HG03342 (cell line): ENCODE data around the gene DDX42.
"Not testable (repeated sequence)": the region's sequence is repeated elsewhere in the genome, so short reads cannot be mapped to it uniquely, and the experiment has no call there.

Source experiments
- ATAC-seq: cut with Tn5 transposase; IDR thresholded peaks from one replicate; pipeline ENCODE4 v1.9.1; 2021; ENCODE audit warnings: mild to moderate bottlenecking, moderate library complexity; ENCODE audit not compliant: unreplicated experiment

Gene DDX42

DNA sequence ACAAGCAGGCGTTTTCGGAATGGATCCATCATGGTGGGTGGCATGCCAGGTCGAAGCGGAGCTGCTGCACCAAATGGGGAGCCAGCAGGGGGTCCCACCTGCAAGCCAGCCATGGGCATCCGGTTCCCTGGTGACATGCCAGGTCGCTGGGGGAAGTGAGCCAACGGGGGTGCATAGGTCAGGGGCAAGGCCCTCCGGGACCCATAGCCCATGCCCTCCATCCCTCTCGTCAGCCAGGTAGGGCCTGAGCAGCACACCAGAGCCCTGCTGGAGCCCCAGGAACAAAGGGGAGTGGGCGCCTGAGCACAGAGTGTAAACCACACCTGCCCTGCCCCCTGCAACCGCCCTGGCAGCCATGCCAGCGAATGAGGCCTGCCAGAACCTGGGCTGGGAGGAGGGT lies 63.5 kb downstream of the DDX42 start:
- no peak for ATAC-seq

DNA sequence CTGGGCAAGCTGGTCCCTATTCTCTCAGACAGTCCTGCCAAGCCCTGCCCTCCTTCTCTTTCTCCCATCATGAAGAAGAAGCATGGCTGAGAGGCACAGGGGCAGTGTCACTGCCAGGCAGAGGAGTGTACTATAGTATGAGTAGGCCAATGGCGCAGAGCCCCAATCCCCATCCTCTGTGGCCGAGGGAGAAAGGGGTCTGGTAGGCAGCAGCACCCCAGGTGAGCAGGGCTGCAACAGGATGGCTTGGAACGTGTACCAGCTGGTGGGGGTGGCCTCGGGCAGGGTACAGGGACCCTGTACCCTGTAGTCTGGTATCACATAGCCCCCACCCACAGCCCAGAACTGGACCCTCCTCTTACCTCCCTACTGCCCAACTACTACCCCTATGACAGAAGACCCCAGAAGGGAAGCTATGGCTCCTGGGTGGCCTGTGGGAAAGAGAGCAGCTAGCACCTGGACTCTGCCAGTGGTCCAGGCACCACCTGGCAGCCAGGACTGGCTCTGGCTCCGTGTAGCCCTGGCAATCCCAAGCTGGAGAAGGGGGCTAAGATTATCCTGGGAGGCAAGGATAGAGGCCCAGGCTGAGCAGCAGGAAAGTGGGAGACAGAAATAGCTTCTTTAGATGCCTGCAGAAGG lies 64.1 kb downstream of the DDX42 start:
- no peak for ATAC-seq

DNA sequence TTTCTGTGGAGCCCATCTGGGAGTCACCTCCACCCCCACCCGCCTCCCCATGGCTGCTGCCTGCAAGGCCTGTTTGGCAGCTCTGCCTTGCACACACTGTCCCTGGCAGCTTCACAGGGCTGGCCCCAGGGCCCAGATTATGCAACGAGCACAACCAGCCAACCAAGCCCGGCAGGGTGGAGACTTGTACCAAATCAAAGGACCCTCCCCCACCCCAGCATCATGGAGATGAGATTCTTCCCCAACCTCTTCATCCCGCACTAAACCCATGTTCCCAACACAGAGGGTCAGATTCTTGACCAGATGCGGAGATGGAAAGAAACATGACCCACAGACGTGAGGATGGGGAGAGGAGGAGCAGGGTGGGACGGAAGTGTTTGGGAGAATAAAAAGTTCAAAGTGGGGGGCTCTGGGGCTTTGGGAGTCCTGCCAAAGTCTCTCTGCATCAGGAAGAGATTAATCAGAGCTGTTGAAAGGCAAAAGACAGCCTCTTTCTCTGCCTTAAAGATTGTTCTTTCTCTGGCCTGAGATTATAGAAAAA lies 64.7 kb downstream of the DDX42 start:
- ATAC-seq = no peak

DNA sequence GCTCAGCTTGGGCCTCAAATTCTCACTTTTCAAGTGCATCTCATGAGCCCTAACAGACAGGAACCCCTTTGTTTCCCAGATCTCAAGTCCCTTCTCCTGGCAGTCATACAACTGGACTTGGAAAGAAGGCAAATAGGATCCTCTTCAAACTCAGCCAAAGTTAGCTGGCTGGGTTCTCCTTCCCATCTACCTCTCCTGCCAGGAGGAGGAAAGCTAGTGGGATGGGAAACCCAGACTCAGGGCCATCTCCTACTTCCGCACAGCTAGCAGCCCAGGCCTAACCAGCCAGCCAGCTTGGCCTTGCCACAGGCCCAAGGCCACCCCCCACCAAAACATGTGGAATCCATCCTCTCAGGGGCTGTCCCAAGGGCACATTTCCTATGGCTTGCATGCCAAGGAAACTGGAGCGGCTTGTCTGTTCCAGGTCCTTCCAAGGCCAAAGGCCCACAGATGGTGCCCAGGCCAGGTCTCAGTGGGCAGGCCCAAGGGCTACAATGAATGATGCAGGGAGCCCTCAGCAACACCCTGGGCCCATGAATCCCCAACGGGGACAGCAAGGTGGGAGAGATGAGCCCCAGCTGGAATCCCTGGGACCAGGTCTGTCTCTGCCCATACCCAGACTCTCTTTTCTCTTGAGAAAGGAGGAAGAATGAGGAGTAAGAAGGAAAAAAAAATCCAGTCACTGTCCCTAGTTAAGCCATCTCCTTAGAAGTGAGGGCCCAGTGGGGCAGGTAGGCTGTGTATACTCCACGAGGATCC lies 66.8 kb downstream of the DDX42 start:
- no peak for ATAC-seq

DNA sequence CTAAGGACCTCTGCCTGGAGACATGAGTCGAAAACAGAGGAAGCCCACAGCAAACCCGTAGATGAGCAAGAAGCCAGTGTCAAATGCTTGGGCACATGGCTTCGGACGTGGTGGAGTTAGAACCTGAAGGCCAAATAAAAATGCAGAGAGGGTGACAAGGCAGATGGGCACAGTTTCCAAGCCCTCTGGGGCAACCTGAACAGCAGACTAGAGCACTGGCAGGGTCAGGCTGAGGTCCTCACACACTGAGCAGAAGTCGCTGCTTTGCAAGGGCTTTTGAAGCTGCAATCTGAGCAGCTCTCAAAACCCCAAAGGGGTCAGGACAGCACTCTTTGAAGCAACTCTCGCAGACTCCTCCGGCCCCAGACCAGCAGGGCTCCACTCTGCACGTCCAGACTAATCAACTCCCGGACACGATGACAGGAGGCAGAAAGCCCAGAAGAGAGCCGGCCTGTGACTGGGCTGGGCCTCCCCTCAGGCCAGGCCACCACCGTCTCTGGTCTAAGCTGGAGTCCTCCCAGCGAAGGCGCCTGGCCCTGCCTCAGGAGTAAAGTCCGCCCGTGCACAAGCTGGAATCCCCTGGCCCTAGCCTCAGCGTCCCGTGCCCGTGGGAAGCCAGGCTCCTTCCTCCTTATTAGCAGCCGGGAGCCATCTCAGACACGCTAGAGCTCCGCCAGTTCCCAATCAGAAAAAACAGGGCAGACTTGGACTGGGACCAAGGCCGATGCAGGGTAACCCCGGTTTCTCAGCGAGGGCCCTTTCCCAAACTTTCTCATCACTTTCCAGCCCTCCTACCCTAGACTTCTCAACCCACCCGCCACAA lies 67.6 kb downstream of the DDX42 start:
- no peak for ATAC-seq

DNA sequence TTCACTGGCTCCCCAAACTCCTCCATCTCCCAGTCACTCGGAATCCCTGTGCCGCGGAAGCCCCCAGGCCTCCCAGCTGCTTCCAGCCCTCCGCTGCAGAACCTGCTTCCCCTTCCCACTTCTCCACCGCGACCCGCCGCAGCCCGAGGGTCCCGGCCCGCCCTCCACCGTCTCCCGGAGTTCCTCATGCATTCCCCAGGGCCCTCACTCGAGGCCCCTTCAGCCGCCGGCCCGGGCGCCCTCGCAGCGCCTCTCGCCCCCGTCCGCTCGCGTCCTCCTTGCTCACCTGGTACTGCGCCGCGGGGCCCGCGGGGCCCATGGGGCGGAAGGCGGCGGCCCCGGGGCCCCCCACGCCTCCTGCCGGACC lies 68.2 kb downstream of the DDX42 start:
- ATAC-seq = peak; percentile 28

DNA sequence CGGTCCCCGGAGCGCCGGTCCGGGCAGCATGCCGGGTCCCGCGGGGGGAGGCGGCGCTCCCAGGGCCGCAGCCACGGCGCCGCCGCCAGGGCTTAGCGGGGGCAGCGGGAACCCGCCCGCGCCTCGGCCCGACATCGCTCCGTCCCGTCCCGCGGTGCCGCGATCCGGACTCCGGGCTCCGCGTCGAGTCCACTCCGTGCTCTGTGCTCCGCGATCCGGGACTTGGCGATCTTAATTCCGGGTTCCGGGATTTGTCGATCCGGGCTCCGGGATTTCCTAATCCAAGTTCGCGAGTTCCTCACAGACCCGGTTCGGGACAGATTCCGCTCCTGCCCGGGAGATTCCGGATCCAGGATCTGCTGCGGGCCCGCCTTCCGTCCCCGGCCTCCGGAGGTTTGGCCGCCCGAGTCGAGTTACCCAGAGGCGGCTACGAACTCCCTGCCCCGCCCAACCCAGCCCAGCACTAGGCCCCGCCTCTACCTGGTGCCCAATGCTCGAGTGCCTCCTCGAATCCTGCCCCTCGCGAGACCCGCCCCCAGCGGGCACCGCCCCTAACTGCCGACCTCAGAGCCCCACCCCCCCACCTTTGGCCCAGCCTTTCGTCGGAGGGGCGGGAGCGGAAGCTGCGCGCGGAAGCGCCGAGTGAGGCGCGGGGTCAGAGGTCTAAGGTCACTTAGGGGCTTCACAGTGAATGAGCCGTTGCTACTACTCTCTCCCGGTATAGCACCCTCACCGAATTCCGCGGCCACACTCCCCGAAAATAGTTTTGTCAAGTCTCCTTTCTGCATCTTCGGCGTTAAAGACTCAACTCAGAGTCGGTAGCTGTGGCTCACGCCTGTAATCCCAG lies 68.8 kb downstream of the DDX42 start, which contains the start of gene SMARCD2:
TSS of gene SMARCD2 (minus strand) at position 146 of the 847 bp plus-strand sequence. CDS start at position 135, 11 bp downstream.
- peak; percentile 73 for ATAC-seq

DNA sequence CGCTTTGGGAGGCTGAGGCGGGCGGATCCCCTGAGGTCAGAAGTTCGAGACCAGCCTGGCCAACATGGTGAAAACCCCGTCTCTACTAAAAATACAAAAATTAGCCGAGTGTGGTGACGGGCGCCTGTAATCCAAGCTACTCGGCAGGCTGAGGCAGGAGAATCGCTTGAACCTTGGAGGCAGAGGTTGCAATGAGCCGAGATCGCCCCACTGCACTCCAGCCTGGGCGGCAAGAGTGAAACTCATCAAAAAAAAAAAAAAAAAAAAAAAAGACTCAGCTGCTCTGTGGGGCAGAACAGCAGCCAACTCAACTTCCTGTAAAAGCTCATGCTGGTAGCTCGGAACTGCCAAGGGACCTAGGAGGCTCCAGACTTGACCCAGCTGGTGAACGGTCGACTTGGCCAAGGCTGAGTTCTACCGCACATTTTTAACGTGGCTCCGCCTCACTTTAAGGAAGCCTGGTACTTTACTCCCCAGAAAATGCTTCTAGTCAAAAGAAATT lies 69.5 kb downstream of the DDX42 start:
- not testable (repeated sequence) for ATAC-seq

DNA sequence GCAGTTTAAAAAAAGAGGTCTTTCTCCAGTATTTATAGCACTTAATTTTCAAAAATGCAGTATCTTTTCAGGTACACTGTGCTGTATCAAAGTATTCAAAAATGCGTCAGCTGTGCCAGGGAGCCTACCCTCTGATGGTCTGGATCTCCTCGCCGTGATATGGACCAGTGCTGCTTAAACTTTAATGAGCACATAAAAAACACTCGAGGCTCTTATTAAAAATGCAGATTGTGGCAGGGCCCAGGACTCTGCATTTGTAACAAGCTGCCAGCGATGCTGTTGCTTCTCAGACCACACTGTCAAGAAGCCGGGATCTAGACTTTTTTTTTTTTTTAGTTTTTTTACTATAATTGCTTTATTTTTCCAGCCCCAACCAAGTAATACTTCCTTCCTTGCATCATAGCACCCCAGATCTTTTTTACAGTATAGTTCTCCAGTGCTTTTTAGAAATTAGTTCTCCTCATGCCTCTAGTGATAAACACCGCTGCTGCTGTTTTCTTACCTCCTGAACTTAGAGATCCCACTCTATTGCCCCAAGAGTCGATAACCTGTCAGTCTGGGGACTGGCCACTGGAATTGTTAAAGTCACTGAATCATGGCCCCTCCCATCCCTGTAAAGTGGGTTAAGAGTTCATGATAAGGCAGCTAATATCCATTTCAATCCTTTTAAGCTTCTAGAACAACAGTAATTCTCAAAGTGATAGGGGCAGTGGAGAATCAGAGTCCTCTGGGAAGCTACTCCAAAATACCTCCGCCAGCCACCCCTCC lies 70.1 kb downstream of the DDX42 start:
- ATAC-seq = no peak

DNA sequence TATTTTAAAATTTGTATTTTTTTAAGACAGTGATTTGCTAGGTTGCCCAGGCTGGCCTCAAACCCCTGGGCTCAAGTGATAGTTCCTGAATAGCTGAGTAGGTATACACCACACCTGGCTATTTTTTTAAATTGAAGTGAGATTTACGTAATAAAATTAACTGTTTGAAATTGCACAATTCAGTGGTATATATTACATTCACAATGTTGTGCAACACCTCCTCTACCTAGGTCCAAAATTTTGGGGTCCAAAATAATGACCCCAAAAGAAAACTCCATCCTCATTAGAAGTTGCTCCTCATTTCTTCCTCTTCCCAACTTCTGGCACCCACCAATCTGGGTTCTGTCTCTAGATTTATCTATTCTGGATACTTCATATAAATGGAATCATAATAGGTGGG lies 71.5 kb downstream of the DDX42 start:
- ATAC-seq = no peak

DNA sequence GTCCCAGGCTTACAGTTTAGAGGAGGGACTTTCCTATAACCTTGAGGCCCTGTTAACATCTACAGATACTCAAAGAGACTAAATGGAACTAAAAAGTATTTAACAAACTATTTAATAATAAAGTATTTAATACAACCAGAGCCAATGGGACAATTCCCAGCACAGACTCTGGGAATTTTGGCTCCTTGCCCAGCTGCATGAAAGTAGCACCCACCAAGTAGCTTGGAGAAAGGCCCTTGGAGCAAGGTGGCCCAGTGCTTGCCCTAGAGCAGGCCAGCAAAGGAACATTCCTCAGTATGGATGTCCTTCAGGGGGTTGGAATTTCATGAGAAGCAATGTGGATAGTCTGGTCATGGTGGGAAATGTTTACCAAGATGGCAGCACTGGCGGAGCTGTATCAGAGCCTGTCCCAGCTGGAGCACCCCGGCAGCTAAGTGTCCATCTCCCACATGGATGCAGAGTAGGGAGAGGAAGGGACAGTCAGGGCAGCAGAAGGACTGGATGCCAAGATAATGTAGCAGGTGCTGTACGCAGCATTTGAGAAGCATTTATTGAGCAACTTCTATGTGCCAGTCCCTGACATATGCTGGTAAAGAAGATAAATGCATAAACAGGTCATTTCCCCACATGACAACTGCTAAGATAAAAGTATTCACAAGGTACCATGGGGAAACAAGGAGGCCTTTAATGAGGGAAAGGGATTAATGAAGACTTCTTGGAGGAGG lies 73.7 kb downstream of the DDX42 start:
- ATAC-seq = no peak

DNA sequence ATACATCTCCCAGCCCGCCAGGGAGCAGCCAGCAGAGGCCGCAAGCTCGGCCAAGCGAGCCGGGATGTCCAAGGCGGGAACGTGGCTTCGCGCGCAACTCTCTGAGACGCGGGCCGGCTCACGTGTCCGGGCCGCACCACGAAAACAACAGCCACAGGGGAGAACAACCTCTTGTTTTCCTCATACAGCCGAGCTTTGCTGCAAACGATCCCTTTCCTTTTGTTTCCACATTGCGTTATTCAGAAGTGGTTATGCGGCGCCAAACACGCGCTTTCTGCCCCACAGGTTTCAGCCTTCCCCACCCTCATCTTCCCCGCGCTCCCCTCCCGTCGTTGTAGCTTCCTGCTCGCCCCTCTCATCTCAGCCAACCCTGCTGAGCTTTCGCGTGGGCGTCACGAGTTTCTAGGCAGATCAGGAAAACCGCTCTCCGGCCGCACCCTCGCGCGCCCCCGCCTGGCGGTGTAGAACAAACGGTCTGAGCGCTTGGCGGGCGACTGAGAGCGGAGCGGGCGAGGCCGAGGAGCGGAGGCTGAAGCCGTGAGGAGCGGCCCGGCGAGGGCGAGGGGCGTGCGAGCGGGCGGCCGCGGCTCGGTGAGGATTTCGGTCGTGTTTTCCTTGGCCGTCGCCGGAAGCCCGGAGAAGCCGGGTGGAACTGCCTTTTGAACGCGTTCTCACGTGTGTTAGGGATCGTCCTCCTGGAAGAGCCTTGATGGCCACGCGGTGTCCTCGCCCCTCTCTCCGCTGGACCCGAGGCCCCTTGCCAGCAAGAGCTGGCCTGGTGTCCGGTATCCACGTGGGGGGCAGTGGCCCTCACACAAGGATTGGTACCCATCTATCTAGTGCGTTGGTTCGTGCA lies 75.1 kb downstream of the DDX42 start:
- ATAC-seq = peak; percentile 91

DNA sequence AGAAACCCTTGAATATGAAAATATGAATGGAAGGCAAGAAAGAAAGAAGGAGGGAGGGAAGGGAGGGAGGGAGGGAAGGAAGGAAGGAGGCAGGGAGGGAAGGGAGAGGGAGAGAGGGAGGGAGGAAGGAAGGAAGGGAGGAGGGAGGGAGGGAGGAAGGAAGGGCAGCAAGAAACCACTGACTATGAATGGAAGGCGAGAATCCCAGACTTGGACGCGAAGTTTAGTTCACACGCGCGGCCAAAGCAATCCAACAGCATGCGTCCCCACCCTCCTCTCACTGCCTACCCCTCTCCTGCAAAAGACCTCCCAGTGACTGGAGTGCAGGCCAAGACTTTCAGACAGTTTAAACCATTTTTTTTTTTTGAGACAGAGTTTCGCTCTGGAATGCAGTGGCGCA lies 76.4 kb downstream of the DDX42 start:
- no peak for ATAC-seq

DNA sequence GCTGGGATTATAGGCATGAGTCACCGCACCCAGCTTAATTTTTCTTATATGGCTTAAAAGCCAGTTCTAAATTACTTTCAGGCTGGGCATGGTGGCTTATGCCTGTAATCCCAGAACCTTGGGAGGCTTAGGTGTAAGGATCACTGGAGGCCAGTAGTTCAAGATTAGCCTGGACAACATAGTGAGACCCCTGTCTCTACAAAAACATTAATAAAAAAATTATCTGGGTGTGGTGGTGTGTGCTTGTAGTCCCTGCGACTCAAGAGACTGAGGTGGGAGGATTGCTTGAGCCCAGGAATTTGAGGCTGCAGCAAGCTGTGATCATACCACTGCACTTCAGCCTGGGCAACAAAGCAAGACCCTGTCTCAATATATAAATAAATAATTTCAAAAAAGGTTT lies 79.3 kb downstream of the DDX42 start:
- no peak for ATAC-seq

DNA sequence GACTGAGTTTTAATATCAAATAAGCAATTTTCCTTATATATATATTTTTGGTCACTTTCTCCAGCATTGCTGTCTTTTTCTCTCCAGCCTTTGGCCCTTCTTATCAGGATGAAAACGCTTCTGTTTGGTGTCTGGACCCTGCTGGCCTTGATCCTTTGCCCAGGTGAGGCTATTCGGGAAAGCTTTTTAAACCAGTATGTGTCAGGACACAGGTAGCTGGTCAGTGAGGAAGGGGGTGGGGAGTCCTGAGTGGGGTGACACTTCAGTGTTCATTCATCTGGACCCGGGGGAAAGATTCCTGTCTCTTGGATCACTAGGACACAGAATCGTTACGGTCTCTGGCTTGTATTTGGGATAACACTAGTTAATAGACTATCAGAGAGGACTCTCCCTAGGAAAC lies 80.7 kb downstream of the DDX42 start:
- ATAC-seq = no peak

DNA sequence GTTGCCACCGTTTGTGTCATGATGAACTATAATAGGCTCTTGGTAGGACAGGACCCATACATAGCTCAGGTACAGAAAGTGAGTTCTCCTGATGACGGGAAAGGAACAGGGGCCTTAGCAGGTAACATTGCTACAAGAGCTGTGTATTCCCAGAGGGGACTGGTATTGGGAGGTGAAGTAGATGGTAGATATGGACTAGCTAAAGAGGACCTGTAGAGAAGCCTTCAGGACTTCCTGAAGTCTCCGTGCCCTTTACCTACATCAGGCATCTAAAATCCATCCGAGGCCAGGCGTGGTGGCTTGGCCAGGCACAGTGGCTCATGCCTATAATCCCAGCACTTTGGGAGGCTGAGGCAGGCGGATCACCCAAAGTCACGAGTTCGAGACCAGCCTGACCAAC lies 81.2 kb downstream of the DDX42 start:
- no peak for ATAC-seq

DNA sequence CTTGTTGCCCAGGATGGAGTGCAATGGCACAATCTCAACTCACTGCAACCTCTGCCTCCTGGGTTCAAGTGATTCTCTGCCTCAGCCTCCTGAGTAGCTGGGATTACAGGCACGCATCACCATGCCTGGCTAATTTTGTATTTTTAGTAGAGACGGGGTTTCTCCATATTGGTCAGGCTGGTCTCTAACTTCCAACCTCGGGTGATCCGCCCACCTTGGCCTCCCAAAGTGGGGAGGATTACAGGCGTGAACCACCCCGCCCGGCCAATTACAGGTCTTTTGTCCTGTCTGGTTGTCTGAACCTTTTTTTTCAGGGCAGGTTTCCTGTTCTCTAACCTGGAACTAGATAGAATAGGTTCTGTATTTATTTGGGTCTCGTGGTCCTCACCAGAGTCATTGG lies 82.5 kb downstream of the DDX42 start:
- ATAC-seq = not testable (repeated sequence)

DNA sequence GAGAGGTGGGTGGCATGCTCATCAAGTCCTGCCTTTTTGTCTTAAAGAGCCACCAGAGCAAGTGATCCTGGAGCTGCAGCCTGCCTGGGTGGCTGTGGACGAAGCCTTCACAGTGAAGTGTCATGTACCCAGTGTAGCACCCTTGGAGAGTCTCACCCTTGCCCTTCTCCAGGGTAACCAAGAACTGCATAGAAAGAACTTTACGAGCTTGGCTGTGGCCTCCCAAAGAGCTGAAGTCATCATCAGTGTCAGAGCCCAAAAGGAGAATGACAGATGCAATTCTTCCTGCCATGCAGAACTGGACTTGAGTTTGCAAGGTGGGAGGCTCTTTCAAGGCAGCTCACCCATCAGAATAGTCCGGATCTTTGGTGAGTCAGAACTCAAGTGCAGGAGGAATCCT lies 85.3 kb downstream of the DDX42 start:
- ATAC-seq = no peak
